Measurements from ENCODE around the gene TGFB3.
"Not testable (repeated sequence)": the region's sequence is repeated elsewhere in the genome, so short reads cannot be mapped to it uniquely, and the experiment has no call there.

The TGFB3 gene

GRCh38 chr14:75981426-75982265 is at the start of gene TGFB3:
Gene TGFB3 (minus strand): TSS chr14:75981995. CDS start chr14:75980893, 1,102 bp downstream.
- DNase-seq: no peak

DNA sequence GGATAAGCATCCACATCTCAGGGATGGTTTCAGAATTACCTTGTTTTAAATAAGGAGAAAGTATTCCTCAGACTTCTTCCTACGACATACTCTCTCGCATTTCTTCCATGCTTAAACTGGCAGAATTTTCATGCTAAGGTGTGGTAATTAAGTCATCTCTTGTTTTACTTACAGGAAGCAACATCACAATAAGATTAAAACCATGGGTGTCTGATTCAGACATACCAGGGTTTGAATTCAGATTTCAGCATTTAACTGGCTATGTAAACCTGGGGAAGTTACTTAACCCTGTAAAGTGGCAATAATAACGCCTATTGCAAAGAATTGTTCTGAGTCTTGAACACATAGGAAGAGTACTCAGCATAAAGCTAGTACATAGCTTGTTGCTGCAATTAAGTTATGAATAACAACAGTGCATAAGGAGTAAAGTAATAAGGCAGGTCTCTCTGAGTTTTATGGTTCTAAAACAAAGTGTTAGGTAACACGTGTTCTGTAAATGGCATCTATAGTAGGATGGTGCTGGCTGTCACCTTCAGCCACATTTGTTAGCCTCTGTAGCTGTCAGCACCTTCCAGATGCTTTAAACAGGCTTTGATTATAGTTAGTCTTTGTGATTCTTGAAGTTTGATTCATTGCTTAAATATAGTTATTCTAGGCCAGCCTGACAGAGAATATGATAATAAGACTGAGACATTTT is 42.6 kb upstream of the TGFB3 start:
- DNase-seq: no peak

DNA sequence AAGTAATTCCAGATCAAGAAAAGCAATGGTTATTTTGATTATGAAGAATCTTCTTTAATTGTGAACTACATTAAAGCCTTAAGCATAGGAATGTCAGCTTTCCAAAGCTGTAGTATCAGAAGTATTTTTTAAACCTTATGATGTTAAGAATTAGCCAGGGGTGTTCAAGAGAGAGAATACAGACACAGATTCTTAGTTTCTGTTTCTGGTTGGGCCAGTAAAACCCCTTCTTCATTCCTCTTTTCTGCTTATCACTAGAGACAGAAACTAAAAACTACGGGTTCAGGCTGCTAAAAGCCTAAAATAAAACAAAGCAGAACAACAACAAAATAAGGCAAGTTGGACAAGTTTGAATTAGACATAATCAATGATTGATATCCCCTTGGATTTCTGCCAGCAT is 42.0 kb upstream of the TGFB3 start:
- DNase-seq: no peak

- DNase-seq: no peak
Observed at GRCh38 chr14:76022991-76023390, 41.2 kb upstream of the TGFB3 start.

DNA sequence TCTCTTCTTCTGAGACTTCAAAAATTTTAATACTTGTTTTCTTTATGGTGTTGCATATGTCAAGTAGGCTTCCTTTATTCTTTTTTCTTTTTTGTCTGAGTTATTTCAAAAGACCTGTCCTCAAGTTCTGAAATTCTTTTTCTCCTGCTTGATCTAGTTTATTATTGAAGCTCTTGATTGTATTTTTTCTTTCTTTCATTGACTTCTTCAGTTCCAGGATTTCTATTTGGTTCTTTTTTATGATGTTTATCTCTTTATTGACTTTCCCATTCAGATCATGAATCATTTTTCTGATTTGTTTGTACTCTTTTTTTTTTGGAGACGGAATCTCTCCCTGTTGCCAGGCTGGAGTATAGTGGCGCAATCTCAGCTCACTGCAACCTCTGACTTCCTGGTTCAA is 37.9 kb upstream of the TGFB3 start:
- no peak for DNase-seq

DNA sequence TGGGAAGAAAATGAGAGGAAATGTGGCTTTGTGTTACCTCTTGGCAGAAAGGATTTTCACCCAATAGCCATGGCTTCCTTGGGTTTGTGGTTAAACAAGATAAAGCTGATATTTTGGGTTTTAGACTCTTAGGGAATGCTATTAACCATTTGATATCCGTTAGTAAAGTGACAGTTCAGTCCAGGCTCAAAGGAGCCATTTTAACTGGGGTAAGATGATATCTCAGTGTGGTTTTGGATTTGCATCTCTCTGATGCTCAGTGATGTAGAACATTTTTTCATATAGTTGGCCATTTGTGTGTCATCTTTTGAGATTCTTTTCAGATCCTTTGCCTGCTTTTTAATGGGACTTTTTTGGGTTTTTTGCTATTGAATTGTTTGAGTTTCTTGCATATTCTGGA is 33.9 kb upstream of the TGFB3 start:
- no peak for DNase-seq

DNA sequence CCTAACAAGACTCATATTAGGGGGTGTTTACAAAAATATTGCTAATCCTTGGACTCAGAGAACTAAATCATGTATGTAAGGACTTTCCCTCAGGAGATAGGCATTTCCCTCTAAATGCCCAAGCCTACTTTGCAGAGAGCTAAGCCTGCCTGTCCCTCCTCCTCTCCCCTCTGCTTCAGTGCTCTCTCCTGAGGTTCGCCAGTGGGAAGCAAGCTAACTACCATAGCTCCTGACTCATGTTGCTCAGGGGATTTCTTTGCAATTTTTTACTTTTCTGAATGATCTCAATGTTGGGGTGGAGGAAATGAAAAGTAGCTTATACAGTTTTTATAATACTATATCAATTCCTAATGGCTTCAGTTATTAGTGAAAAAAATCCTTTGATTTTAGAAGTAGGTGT is 33.4 kb upstream of the TGFB3 start:
- DNase-seq: no peak

DNA sequence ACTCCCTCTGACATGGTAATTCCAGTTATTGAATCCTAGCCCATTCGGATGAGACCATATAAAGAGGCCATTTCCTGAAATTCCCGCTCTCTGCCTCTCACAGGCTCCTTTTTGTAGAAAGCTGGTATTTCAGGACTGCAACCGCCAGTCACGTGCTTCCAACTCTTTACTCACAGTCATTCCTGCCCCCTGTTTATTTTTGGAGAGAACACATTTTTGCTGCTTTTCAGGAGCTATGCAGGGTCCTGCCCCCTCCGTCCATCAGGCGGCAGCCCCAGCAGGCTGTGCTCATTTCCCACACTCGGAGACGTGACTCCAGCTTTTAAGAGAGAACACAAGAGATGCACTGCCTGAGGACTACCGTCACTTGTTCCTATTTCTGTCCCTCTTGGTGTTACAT is 30.6 kb upstream of the TGFB3 start:
- no peak for DNase-seq

DNA sequence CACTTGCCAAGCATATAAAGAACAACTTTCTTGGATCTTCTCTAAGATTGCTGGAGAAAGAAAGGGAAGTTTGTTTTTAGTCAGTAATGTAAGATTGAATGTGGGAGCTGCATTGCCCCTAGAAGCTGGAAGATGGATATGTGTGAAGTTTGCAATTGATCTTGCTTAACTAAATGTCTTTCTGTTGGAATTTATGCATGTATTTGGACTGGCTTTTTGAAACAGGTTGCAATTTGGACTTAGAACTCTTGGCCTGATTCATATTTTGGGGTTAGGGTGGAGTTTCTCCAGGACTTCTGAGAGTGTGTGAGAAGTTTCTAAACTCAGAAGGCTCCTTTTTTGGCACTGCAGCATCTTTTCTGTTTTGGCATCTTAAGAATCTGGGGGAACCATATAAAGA is 30.1 kb upstream of the TGFB3 start:
- no peak for DNase-seq

DNA sequence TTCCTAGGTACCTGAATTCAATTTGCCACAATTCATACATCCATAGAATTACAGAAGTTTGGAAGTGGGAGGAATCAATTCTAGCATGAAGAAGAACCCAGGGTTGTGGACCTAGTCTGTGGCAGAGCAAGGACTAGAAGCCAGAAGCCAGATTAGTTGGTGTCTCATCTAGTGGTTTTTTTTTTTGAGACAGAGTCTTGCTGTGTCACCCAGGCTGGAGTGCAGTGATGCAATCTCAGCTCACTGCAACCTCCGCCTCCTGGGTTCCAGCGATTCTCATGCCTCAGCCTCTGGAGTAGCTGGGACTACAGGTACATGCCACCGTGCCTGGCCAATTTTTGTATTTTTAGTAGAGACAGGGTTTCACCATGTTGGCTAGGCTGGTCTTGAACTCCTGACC is 27.8 kb upstream of the TGFB3 start:
- DNase-seq: not testable (repeated sequence)

- no peak for DNase-seq
Observed at GRCh38 chr14:76007852-76008251, 26.1 kb upstream of the TGFB3 start.

DNA sequence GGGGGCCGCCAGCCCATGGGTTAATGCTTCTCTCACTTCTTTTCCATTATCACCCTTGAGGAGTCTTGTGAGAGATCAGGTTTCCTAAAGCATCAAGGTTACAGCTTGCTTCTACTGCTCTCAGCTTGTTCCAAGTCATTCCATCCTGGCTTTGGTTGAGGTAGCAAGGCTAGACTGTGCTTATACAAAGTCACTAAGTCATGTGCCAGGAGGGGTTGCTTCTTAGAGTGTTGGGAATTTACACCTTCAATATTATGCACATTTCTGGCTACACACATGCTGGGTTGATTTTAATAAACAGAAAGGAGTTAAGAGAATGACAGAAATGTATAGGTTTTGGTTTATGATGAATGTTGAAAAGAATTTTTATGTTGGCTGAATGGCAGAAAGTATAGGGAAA is 25.6 kb upstream of the TGFB3 start:
- DNase-seq: no peak

DNA sequence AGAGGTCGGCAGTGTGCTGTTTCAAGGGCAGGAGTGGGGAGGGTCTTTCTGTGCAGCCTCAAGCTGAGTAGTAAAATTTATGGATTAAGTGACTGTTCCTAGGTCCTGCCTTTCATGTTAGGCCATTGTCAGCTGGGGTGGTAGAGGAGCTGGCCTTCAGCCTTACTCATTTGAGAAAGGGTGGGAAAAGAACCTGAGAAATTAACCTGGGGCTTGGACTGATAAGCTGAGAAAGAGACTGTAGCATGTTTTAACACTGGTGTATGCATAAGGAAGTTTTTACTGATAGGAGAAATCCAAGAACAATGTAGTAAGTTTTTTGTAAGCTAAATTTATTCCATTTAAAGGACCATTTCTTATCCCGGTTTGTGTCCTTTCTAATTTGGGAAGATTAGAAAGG is 24.5 kb upstream of the TGFB3 start:
- no peak for DNase-seq

GRCh38 chr14:76002383-76002782 is 20.6 kb upstream of the TGFB3 start:
- no peak for DNase-seq

DNA sequence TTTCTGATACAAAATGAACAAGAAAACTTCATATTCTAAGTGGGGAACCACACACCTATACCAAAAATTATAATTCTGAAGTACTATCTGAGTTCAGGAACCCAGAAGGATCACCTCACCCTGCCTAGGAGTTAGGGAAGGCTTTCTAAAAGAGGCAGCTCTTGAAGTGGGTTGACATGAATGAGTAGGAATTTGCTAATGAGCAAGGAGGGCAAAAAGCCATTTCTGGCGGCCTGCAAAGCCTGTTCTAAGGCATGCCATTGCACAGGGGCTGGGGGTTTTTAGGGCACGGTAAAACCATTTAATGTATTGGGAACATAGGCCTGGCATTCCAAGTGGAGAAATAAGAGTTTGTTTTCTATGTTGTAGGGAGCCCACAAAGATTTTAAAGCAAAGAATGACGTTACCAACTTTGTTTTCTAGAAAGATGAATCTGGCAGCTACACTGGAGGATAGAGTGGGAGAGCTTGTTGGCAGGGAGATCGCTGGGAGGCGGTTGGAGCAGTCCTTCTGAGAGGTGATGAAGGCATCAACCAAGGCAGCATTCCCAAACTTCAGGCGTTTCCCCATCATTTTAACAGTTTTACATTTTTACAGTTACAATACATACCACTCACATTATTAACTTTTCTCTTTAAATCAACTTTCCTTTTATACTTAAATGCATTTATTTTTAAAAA is 17.9 kb upstream of the TGFB3 start:
- DNase-seq: no peak

- no peak for DNase-seq
Observed at GRCh38 chr14:75996488-75996887, 14.7 kb upstream of the TGFB3 start.

GRCh38 chr14:75995372-75996041 is 13.7 kb upstream of the TGFB3 start:
- no peak for DNase-seq

DNA sequence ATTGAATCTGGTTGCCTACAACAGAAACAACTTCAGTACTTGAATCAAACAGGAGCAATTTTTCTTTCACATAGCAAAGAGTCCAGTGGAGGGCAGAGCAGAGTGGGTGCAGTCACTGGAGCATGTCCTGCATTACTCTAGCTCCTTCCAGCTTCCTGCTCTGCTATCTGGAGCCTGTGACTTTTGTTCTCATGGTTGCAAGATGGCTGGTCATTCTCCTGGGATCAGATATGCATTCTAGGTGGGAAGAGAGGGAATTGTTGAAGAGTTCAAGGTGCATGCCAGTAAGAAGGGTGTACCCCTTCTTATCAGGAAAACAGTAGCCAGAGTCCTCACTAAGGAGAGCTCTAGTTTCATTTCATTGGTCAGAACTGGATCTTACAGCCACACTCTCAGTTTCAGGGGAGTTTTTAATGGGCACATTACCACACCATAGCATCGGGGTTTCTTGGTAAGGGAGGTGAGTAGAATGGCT is 11.8 kb upstream of the TGFB3 start:
- DNase-seq: no peak

DNA sequence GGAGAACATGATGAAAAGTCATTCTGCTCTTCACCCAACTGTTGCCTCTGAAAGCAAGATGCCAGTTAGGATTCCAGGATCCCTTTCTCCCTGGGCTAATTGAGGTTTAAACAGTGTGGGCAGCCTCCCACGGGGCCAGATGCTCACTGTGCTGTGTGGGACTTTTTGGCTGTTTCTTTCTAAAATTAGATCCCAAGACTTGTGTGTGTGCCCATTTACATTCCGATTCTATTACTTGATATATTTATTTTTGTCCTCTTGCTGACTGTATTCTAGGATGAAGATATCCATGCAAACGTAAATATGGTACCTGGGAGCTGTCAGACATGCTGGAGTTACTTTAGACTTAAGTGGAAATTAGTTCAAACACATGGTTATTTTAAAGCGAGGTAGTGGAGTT is 10.0 kb upstream of the TGFB3 start:
- no peak for DNase-seq

- DNase-seq: no peak
Observed at GRCh38 chr14:75990297-75990696, 8.5 kb upstream of the TGFB3 start.

GRCh38 chr14:75989134-75989533 is 7.3 kb upstream of the TGFB3 start:
- no peak for DNase-seq

GRCh38 chr14:75987201-75987970 is 5.6 kb upstream of the TGFB3 start:
- DNase-seq: no peak

DNA sequence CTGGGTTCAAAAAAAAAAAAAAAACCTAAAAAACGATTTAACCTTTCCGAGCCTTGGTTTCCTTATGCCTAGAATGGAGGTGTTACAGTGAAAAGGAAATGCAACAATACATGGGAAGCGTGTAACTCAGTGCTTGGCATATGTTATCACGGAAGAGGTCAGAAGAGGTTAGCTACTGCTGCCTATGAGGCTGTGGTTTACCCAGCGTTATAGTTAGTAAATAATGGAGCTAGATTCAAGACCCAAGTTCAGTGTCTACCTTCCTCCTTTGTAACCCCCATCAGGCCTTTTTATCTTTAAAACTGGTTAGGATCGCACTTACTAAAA is 4.6 kb upstream of the TGFB3 start:
- no peak for DNase-seq
